K562 (cell line): ENCODE results near the gene POFUT2. TPM values are rescaled to one million over a fixed set of nuclear protein-coding genes. Genes with fewer than 3 reads are reported as not detected.

ENCODE experiments used
- C11orf30 ChIP-seq: fragments of 450-650 bp; IDR thresholded peaks from 2 replicates; pipeline ENCODE4 v1.6.1; 2016; ENCODE audit warnings: low read depth, mild to moderate bottlenecking
- CAMTA2 ChIP-seq: fragments of 250-450 bp; sonication (Bioruptor Pico); conservative IDR thresholded peaks from 2 replicates; pipeline ENCODE4 v1.5.1; 2022
- CREB1 ChIP-seq, 2 experiments: sonication (generic) in 1 of 2; formaldehyde crosslinking in 1 of 2; IDR thresholded peaks; 2 replicates each; pipeline versions ENCODE4 v1.6.1 to v1.8.0; 2012 to 2022; ENCODE audit warnings: inconsistent platforms in 1 of 2, mild to moderate bottlenecking in 1 of 2, missing genetic modification reagents in 1 of 2, moderate library complexity in 1 of 2
- GTF3C2 ChIP-seq: IDR thresholded peaks from 3 replicates; pipeline ENCODE4 v1.6.1; 2011; ENCODE audit warnings: borderline replicate concordance, mild to moderate bottlenecking, moderate library complexity; ENCODE audit not compliant: insufficient read length; ENCODE audit errors: extremely low read depth
- KDM2B ChIP-seq: fragments of 250-450 bp; sonication (Bioruptor Pico); IDR thresholded peaks from 2 replicates; pipeline ENCODE4 v1.8.0; 2021; ENCODE audit warnings: mild to moderate bottlenecking, moderate library complexity
- MEF2A ChIP-seq: IDR thresholded peaks from 2 replicates; pipeline ENCODE4 v1.6.1; 2011; ENCODE audit warnings: low read depth, mild to moderate bottlenecking, low read length, moderate library complexity; ENCODE audit not compliant: control insufficient read depth
- NFE2L1 ChIP-seq: fragments of 450-650 bp; IDR thresholded peaks from 2 replicates; pipeline ENCODE4 v1.6.1; 2016; ENCODE audit warnings: missing genetic modification characterization, low read depth, mild to moderate bottlenecking, missing compliant biosample characterization, moderate library complexity, borderline replicate concordance
- NFIX ChIP-seq: fragments of 250-450 bp; sonication (Bioruptor Pico); IDR thresholded peaks from 2 replicates; pipeline ENCODE4 v1.4.0; 2020; ENCODE audit warnings: low read depth, mild to moderate bottlenecking, moderate library complexity
- SLC30A9 ChIP-seq: fragments of 250-450 bp; sonication (Bioruptor Pico); IDR thresholded peaks from 2 replicates; pipeline ENCODE4 v1.8.0; 2022; ENCODE audit warnings: mild to moderate bottlenecking, moderate library complexity
- SUPT5H ChIP-seq: fragments of 450-650 bp; IDR thresholded peaks from 2 replicates; pipeline ENCODE4 v1.6.1; 2016
- XRCC5 ChIP-seq: fragments of 200-400 bp; formaldehyde crosslinking; IDR thresholded peaks from 2 replicates; pipeline ENCODE4 v1.6.1; 2017; ENCODE audit warnings: low read depth, mild to moderate bottlenecking, low read length
- YY1 ChIP-seq, 3 experiments: IDR thresholded peaks; 2 replicates each; pipeline ENCODE4 v1.6.1; 2011; ENCODE audit warnings: low read length in 2 of 3, mild to moderate bottlenecking in 2 of 3, moderate library complexity in 2 of 3, borderline replicate concordance in 1 of 3, control low read depth in 1 of 3, low read depth in 1 of 3; ENCODE audit not compliant: insufficient read depth in 3 of 3, insufficient replicate concordance in 2 of 3, control insufficient read depth in 1 of 3, insufficient read length in 1 of 3; ENCODE audit errors: extremely low read depth in 1 of 3
- ZC3H11A ChIP-seq: IDR thresholded peaks from 2 replicates; pipeline ENCODE4 v1.6.1; 2012; ENCODE audit warnings: low read depth, low read length, improper control_type of control experiment
- ZNF121 ChIP-seq: sonication (generic); formaldehyde crosslinking; conservative IDR thresholded peaks from 2 replicates; pipeline ENCODE4 v1.8.0; 2022; ENCODE audit warnings: missing genetic modification reagents
- ZNF232 ChIP-seq: sonication (generic); formaldehyde crosslinking; IDR thresholded peaks from 2 replicates; pipeline ENCODE4 v1.8.0; 2022; ENCODE audit warnings: mild to moderate bottlenecking, missing genetic modification reagents
- ZNF384 ChIP-seq: IDR thresholded peaks from 2 replicates; pipeline ENCODE4 v1.6.1; 2012; ENCODE audit warnings: low read depth, low read length, improper control_type of control experiment
- ZNF511 ChIP-seq: sonication (generic); formaldehyde crosslinking; IDR thresholded peaks from 2 replicates; pipeline ENCODE4 v1.8.0; 2022; ENCODE audit warnings: mild to moderate bottlenecking, missing genetic modification reagents
- ZNF609 ChIP-seq: sonication (generic); formaldehyde crosslinking; IDR thresholded peaks from 2 replicates; pipeline ENCODE4 v1.8.1; 2023; ENCODE audit warnings: missing genetic modification reagents, mild to moderate bottlenecking, borderline replicate concordance
- ZSCAN32 ChIP-seq: fragments of 450-650 bp; formaldehyde crosslinking; IDR thresholded peaks from 2 replicates; pipeline ENCODE4 v1.4.0; 2020; ENCODE audit warnings: mild to moderate bottlenecking, moderate library complexity
- polyA plus RNA-seq, 8 experiments: library from polyadenylated mRNA; depleted of rRNA in 4 of 8; stranded (reverse) in 5 of 8; unstranded in 3 of 8; fragments of >200 nt; fragmentation: Nextera tagmentation in 2 of 8; fragmentation: Illumina TruSeq in 1 of 8; extraction: Ambion mirVana in 2 of 8; extraction: Trizol in 1 of 8; gene quantifications; 2 replicates each; pipeline versions ENCODE4 v1.2.1 to v1.2.3, GENCODE V29; 2011 to 2014; ENCODE audit warnings: inconsistent platforms in 1 of 8, missing spikeins in 1 of 8
- total RNA-seq, 7 experiments: library from RNA; depleted of rRNA in 6 of 7; stranded (reverse); fragments of >200 nt in 6 of 7; fragmentation: Illumina TruSeq in 2 of 7; extraction: Trizol in 2 of 7; gene quantifications; 2 replicates each; pipeline versions ENCODE4 v1.2.1 to v1.2.3, GENCODE V29; 2011 to 2021; ENCODE audit warnings: low replicate concordance in 1 of 7

POFUT2 gene
- total and polyA plus RNA-seq, 9 of the 15 experiments (the other 6 are each of a cell fraction or from before 2014, with no cell fraction given) = 1.1 to 24.2 (median 11.0) TPM

DNA sequence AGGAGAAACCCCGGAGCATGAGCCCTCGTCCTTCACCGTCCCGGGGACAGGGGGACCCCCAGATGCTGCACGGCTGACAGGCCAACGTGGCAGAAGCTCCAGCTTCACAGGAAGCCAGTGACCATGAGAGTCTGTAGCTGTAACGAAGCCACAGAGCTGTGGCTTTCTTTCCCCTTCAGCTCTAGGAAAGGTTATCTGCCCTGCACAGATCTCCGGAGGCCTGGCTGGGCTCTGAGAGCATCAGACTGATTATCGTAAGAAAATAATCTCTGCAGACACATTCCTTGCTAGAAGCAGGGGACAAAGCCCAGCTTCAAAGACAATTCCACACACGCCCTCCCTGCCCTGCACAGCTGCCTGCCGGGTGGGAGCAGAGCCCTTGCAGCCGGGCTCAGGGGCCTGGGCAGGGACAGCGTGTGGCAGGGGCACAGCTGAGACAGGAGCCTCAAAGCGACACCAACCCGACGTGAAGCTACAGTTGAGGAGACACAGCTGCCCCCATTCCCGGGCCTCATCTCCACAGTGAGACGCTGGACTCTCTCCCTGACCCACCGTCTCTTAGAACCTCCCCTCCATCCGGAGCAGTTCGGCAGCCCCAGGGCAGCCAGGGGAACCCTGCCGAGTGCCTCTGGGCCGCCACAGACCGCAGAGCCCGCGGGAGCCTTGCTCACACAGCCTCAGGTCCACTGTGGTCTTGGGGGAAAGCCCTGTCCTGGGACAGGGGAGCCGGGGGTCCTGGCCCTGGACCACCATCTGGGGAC lies 30.6 kb downstream of the POFUT2 start (continued):
- TF ChIP-seq YY1 (IDR thresholded peaks at IDR 0.05; ENCODE audit: borderline replicate concordance in 1 of 3, control insufficient read depth in 1 of 3, extremely low read depth in 1 of 3, insufficient read depth in 3 of 3, insufficient read length in 1 of 3, insufficient replicate concordance in 2 of 3, low read depth in 1 of 3, low read length in 2 of 3) (no peak), C11orf30 (no peak), ZSCAN32 (CRISPR knock-in tag) (no peak), ZNF232 (no peak), GTF3C2 (no peak), ZNF609 (no peak), MEF2A (peak; percentile 37; the same call in 1 of the 2 replicates), SUPT5H (no peak), ZC3H11A (no peak), XRCC5 (0 out of 2 replicates have a peak, but pooled peaks have one; percentile 73), SLC30A9 (no peak), ZNF511 (no peak), NFIX (CRISPR knock-in tag) (no peak), ZNF121 (CRISPR knock-in tag) (no peak), ZNF384 (no peak), NFE2L1 (tag) (no peak), KDM2B (CRISPR knock-in tag) (peak; percentile 55; the same call in 1 of the 2 replicates), CREB1 (IDR thresholded peaks at IDR 0.05) (peak; percentile 58), CREB1 (CRISPR knock-in tag; IDR thresholded peaks at IDR 0.05) (no peak), CAMTA2 (CRISPR knock-in tag) (no peak)
